SK-N-SH treated with all-trans-retinoic acid at 6 μM for 48 hours (cell line): ENCODE data around the gene EIF4EBP2.

ENCODE experiments used
- ATAC-seq: fragments of 200-7000 bp; cut with Tn5 transposase; 3 replicates; pipeline ENCODE4 v1.9.1; 2020; ENCODE audit warnings: mild to moderate bottlenecking, moderate library complexity
- ARNTL ChIP-seq: fragments of 450-650 bp; formaldehyde crosslinking; IDR thresholded peaks from 2 replicates; pipeline ENCODE4 v1.5.0; 2020; ENCODE audit warnings: low read depth, mild to moderate bottlenecking, moderate library complexity, borderline replicate concordance
- BACH2 ChIP-seq: fragments of 250-450 bp; sonication (Bioruptor Pico); IDR thresholded peaks from 2 replicates; pipeline ENCODE4 v1.9.0; 2021; ENCODE audit warnings: mild to moderate bottlenecking, borderline replicate concordance
- CREB5 ChIP-seq: fragments of 250-450 bp; sonication (Bioruptor Pico); IDR thresholded peaks from 2 replicates; pipeline ENCODE4 v1.5.1; 2020; ENCODE audit warnings: low read depth, mild to moderate bottlenecking, moderate library complexity
- ESRRG ChIP-seq: fragments of 250-450 bp; sonication (Bioruptor Pico); IDR thresholded peaks from 2 replicates; pipeline ENCODE4 v1.6.1; 2021; ENCODE audit warnings: mild to moderate bottlenecking
- GLIS3 ChIP-seq: fragments of 250-450 bp; sonication (Bioruptor Pico); IDR thresholded peaks from 2 replicates; pipeline ENCODE4 v1.5.0; 2020; ENCODE audit warnings: mild to moderate bottlenecking, moderate library complexity
- ISL1 ChIP-seq: fragments of 250-450 bp; sonication (Bioruptor Pico); IDR thresholded peaks from 2 replicates; pipeline ENCODE4 v2.1.2; 2022; ENCODE audit warnings: mild to moderate bottlenecking, moderate library complexity
- OSR1 ChIP-seq: fragments of 250-450 bp; sonication (Bioruptor Pico); IDR thresholded peaks from 2 replicates; pipeline ENCODE4 v1.8.0; 2022; ENCODE audit warnings: moderate library complexity, mild to moderate bottlenecking, inconsistent platforms
- PATZ1 ChIP-seq: fragments of 250-450 bp; sonication (Bioruptor Pico); IDR thresholded peaks from 2 replicates; pipeline ENCODE4 v1.8.0; 2020; ENCODE audit warnings: mild to moderate bottlenecking, moderate library complexity, borderline replicate concordance
- POU6F1 ChIP-seq: fragments of 250-450 bp; sonication (Bioruptor Pico); IDR thresholded peaks from 2 replicates; pipeline ENCODE4 v1.8.0; 2021; ENCODE audit warnings: low read depth, mild to moderate bottlenecking, moderate library complexity, borderline replicate concordance
- PPARA ChIP-seq: fragments of 250-450 bp; sonication (Bioruptor Pico); IDR thresholded peaks from 2 replicates; pipeline ENCODE4 v1.5.0; 2020; ENCODE audit warnings: mild to moderate bottlenecking, borderline replicate concordance
- RARB ChIP-seq: fragments of 250-450 bp; sonication (Bioruptor Pico); IDR thresholded peaks from 2 replicates; pipeline ENCODE4 v1.8.0; 2021; ENCODE audit warnings: mild to moderate bottlenecking, moderate library complexity
- SNAI2 ChIP-seq: fragments of 250-450 bp; sonication (Bioruptor Pico); IDR thresholded peaks from 2 replicates; pipeline ENCODE4 v1.5.0; 2020; ENCODE audit warnings: mild to moderate bottlenecking, moderate library complexity
- TCF4 ChIP-seq: fragments of 250-450 bp; sonication (Bioruptor Pico); IDR thresholded peaks from 2 replicates; pipeline ENCODE4 v1.8.0; 2021; ENCODE audit warnings: mild to moderate bottlenecking, moderate library complexity, borderline replicate concordance
- TSHZ2 ChIP-seq: fragments of 250-450 bp; sonication (Bioruptor Pico); IDR thresholded peaks from 2 replicates; pipeline ENCODE4 v1.5.0; 2020; ENCODE audit warnings: mild to moderate bottlenecking, moderate library complexity
- ZC3H10 ChIP-seq: fragments of 250-450 bp; sonication (Bioruptor Pico); IDR thresholded peaks from 2 replicates; pipeline ENCODE4 v1.5.1; 2021; ENCODE audit warnings: mild to moderate bottlenecking, moderate library complexity
- ZFP3 ChIP-seq: fragments of 250-450 bp; sonication (Bioruptor Pico); IDR thresholded peaks from 2 replicates; pipeline ENCODE4 v1.5.0; 2020; ENCODE audit warnings: mild to moderate bottlenecking, moderate library complexity
- ZNF565 ChIP-seq: fragments of 450-650 bp; formaldehyde crosslinking; conservative IDR thresholded peaks from 2 replicates; pipeline ENCODE4 v1.5.0; 2020; ENCODE audit warnings: low read depth, mild to moderate bottlenecking, moderate library complexity
- ZNF70 ChIP-seq: fragments of 450-650 bp; formaldehyde crosslinking; IDR thresholded peaks from 2 replicates; pipeline ENCODE4 v1.5.0; 2020; ENCODE audit warnings: mild to moderate bottlenecking, moderate library complexity
- ZNF8 ChIP-seq: fragments of 450-650 bp; formaldehyde crosslinking; IDR thresholded peaks from 2 replicates; pipeline ENCODE4 v1.5.0; 2020; ENCODE audit warnings: mild to moderate bottlenecking, moderate library complexity
- TF ChIP-seq, protein P1 (sequence below): fragments of 250-450 bp; sonication (Bioruptor Pico); IDR thresholded peaks from 2 replicates; pipeline ENCODE4 v1.5.1; 2021; ENCODE audit warnings: mild to moderate bottlenecking, moderate library complexity

Gene EIF4EBP2

DNA sequence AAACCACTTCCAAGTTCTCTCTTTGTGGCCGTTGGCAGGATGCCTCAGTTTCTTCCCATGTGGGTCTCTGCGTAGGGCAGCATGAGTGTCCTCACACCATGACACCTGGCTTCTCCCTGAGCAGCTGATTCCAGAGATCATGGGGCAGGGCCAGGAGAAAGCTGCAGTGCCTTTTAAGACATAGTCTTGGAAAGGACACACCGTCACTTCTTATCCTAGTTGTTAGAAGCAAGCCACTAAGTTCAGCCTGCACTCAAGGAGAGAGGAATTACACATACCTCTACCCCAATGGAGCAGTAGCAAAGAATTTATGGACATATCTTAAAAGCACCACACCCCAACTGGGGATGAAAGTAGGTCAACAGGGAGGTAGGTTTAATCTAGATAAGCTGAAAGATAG lies 21.2 kb downstream of the EIF4EBP2 start:
- no peak for ATAC-seq
- no peak for TF ChIP-seq ZC3H10 (CRISPR knock-in tag)
- TF ChIP-seq ISL1 (CRISPR knock-in tag): no peak
- no peak for TF ChIP-seq BACH2
- TF ChIP-seq ESRRG (CRISPR knock-in tag): no peak
- TF ChIP-seq, protein P1, sequence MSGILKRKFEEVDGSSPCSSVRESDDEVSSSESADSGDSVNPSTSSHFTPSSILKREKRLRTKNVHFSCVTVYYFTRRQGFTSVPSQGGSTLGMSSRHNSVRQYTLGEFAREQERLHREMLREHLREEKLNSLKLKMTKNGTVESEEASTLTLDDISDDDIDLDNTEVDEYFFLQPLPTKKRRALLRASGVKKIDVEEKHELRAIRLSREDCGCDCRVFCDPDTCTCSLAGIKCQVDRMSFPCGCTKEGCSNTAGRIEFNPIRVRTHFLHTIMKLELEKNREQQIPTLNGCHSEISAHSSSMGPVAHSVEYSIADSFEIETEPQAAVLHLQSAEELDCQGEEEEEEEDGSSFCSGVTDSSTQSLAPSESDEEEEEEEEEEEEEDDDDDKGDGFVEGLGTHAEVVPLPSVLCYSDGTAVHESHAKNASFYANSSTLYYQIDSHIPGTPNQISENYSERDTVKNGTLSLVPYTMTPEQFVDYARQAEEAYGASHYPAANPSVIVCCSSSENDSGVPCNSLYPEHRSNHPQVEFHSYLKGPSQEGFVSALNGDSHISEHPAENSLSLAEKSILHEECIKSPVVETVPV (CRISPR knock-in tag): no peak

DNA sequence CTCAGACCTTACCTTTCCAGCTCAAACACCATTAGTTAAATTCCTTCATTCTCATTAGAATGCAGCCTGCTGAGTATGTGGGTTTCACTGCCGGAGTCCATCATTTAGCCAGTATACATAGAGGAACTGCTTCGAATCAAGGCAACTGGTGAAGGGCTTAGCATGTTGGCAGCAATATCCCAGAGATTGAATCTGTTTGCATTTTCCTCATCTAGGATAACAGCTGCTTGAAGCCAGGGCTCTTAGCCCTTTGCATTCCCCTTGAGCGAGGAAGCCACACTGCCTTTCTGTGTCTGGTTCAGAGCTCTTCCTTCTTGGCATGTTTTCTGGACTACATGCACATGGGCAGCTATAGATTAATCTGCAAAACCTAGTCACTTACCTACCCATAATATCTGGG lies 22.9 kb downstream of the EIF4EBP2 start:
- TF ChIP-seq POU6F1 (CRISPR knock-in tag) (no peak), TCF4 (CRISPR knock-in tag) (no peak), ZNF70 (CRISPR knock-in tag) (no peak), RARB (CRISPR knock-in tag) (no peak), SNAI2 (no peak), ZC3H10 (CRISPR knock-in tag) (no peak), ESRRG (CRISPR knock-in tag) (no peak)
- TF ChIP-seq, protein P1 (CRISPR knock-in tag): no peak
- TF ChIP-seq, all 23 proteins: peak for 0
- ATAC-seq: no peak

DNA sequence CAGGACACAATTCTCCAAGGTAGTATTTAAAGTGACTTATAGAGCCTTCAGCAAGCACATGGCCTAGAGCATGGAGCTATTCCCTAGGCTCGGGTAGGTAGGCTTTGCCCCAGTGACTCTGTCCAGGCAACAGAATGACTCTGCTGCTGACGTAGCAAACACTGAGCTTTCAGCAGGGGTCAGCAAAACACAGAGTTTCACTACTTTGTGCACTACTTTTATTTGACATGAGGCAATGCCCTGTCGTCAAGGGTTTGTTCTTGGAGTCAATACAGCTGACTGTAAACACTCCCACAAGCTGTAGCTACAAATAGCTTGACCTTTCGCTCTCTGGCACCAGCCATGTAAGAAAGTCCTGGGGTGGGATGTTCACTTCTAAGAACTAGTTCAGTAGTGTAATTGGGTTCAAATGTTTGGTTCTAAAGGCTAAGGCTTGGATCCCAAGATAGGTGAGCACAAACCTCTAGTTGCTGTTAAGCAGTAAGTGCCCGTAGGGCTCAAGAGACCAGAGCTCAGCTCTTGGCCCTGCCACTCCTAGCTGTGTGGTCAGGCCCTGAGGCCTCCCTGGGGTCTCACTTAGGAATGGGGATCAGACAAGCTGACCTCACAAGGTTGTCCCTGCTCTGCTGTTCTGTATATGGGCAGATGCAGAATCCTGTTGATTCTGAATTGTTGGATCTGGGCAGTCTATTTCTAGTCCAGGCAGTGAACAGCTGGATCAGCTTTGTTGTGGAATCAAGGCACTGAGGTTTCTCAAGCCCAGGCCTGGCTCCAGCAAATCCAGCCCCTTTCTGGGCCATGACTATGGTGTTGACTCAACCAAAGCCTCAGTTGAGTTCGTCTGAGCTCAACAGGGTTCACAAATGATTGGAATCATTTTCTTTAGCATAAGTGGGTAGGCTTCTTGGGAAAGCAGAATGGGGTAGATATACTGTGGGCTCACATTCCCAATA lies 26.8 kb downstream of the EIF4EBP2 start:
- TF ChIP-seq ESRRG (CRISPR knock-in tag) (no peak), PATZ1 (CRISPR knock-in tag) (no peak), ARNTL (no peak), GLIS3 (CRISPR knock-in tag) (no peak), POU6F1 (CRISPR knock-in tag) (no peak), ZFP3 (CRISPR knock-in tag) (no peak), CREB5 (CRISPR knock-in tag) (no peak), ZNF565 (CRISPR knock-in tag) (no peak), TSHZ2 (CRISPR knock-in tag) (no peak), ZNF8 (CRISPR knock-in tag) (no peak), OSR1 (no peak), RARB (CRISPR knock-in tag) (no peak), ZC3H10 (CRISPR knock-in tag) (no peak), SNAI2 (no peak), PPARA (CRISPR knock-in tag) (no peak), TCF4 (CRISPR knock-in tag) (no peak), ISL1 (CRISPR knock-in tag) (no peak), BACH2 (no peak)
- TF ChIP-seq, protein P1 (CRISPR knock-in tag): no peak
- ATAC-seq: no peak
